DOHH2 (cell line): Measurements from ENCODE around the gene APOA4.

Experiments
- H3F3A ChIP-seq: fragments of 200-600 bp; sonication (generic), shearing (Covaris generic); 2 replicates; pipeline ENCODE4 v1.6.0; 2016; ENCODE audit warnings: antibody characterized with exemption, mild to moderate bottlenecking; ENCODE audit not compliant: control insufficient read depth, insufficient read depth
- H3K27ac ChIP-seq: fragments of 200-600 bp; sonication (generic); 2 replicates; pipeline ENCODE4 v1.5.1; 2014; ENCODE audit warnings: low read depth, mild to moderate bottlenecking, low read length, moderate library complexity
- H3K27me3 ChIP-seq: fragments of 200-600 bp; sonication (generic); 2 replicates; pipeline ENCODE4 v1.6.1; 2014; ENCODE audit warnings: mild to moderate bottlenecking, low read length, mixed read lengths; ENCODE audit not compliant: control insufficient read depth
- H3K36me3 ChIP-seq: fragments of 200-600 bp; sonication (generic); 2 replicates; pipeline ENCODE4 v1.6.1; 2014; ENCODE audit warnings: mild to moderate bottlenecking, low read length, moderate library complexity, mixed read lengths; ENCODE audit not compliant: control insufficient read depth
- H3K4me1 ChIP-seq: fragments of 200-600 bp; sonication (generic); 2 replicates; pipeline ENCODE4 v1.6.1; 2014; ENCODE audit warnings: mild to moderate bottlenecking, low read length, mixed read lengths; ENCODE audit not compliant: control insufficient read depth
- H3K4me2 ChIP-seq: fragments of 200-600 bp; sonication (generic); 2 replicates; pipeline ENCODE4 v1.6.0; 2014; ENCODE audit warnings: mild to moderate bottlenecking, low read length, moderate library complexity
- H3K4me3 ChIP-seq: fragments of 200-600 bp; sonication (generic); 2 replicates; pipeline ENCODE4 v1.5.1; 2014; ENCODE audit warnings: mild to moderate bottlenecking, low read length, mixed read lengths
- H3K79me2 ChIP-seq: fragments of 200-600 bp; sonication (generic); 2 replicates; pipeline ENCODE4 v1.6.1; 2014; ENCODE audit warnings: mild to moderate bottlenecking, low read length, mixed read lengths; ENCODE audit not compliant: control insufficient read depth
- H3K9me2 ChIP-seq: fragments of 200-600 bp; sonication (generic); replicated peaks from 2 replicates; pipeline ENCODE4 v1.6.1; 2014; ENCODE audit warnings: mild to moderate bottlenecking, low read length, mixed read lengths; ENCODE audit not compliant: control insufficient read depth
- H3K9me3 ChIP-seq: fragments of 200-600 bp; sonication (generic); 2 replicates; pipeline ENCODE4 v1.6.1; 2014; ENCODE audit warnings: antibody characterized with exemption, low read length, mixed read lengths; ENCODE audit not compliant: control insufficient read depth, insufficient read depth
- H4K20me1 ChIP-seq: fragments of 200-600 bp; sonication (generic); 2 replicates; pipeline ENCODE4 v1.6.0; 2014; ENCODE audit warnings: low read depth, mild to moderate bottlenecking, antibody characterized with exemption, low read length, moderate library complexity; ENCODE audit not compliant: control insufficient read depth, insufficient read depth
- CTCF ChIP-seq: fragments of 200-600 bp; sonication (generic); IDR thresholded peaks from one replicate; pipeline ENCODE4 v1.5.1; 2014; ENCODE audit warnings: antibody characterized with exemption, mild to moderate bottlenecking, low read depth, low read length; ENCODE audit not compliant: poor library complexity, severe bottlenecking
- EZH2phosphoT487 ChIP-seq: fragments of 200-600 bp; sonication (generic); IDR thresholded peaks from 2 replicates; pipeline ENCODE4 v1.6.1; 2017; ENCODE audit warnings: borderline replicate concordance, mild to moderate bottlenecking, antibody characterized with exemption, low read length, moderate library complexity, mixed read lengths

APOA4 gene

GRCh38 chr11:116821050-116821918, 1.8 kb downstream of the APOA4 start:
- Histone ChIP-seq H3K9me3 (no peaks in the 10 kb centered on the region), H3K36me3 (no peaks in the 10 kb centered on the region), H3F3A (no peaks in the 10 kb centered on the region), H3K27ac (no peak overlapping the region), H3K4me3 (no peak overlapping the region), H3K79me2 (no peaks in the 10 kb centered on the region), H3K9me2 (no peaks in the 10 kb centered on the region), H3K27me3 (no peaks in the 10 kb centered on the region; the same call in 1 of the 2 replicates), H4K20me1 (no peaks in the 10 kb centered on the region), H3K4me2 (no peak overlapping the region), H3K4me1 (no peaks in the 10 kb centered on the region)
- TF ChIP-seq EZH2phosphoT487 (no peak), CTCF (no peak)

GRCh38 chr11:116819049-116819448, 4.1 kb downstream of the APOA4 start:
- Histone ChIP-seq H3K9me2 (no peaks in the 10 kb centered on the region), H3K27ac (no peak overlapping the region), H3K4me2 (no peak overlapping the region), H3K4me1 (no peaks in the 10 kb centered on the region), H3K79me2 (no peaks in the 10 kb centered on the region), H4K20me1 (no peaks in the 10 kb centered on the region), H3F3A (no peaks in the 10 kb centered on the region), H3K27me3 (no peaks in the 10 kb centered on the region; the same call in 1 of the 2 replicates), H3K36me3 (no peaks in the 10 kb centered on the region), H3K9me3 (no peaks in the 10 kb centered on the region), H3K4me3 (no peak overlapping the region)
- TF ChIP-seq CTCF (no peak), EZH2phosphoT487 (no peak)

- Histone ChIP-seq H4K20me1 (no peaks in the 10 kb centered on the region), H3K79me2 (no peaks in the 10 kb centered on the region), H3K4me3 (no peak overlapping the region), H3K9me3 (no peaks in the 10 kb centered on the region), H3K27me3 (peaks cover 8% of the 10 kb centered on the region), H3F3A (no peaks in the 10 kb centered on the region), H3K27ac (no peak overlapping the region), H3K36me3 (no peaks in the 10 kb centered on the region), H3K9me2 (no peaks in the 10 kb centered on the region), H3K4me1 (no peaks in the 10 kb centered on the region), H3K4me2 (no peak overlapping the region)
- TF ChIP-seq EZH2phosphoT487 (no peak), CTCF (no peak)
Measured at GRCh38 chr11:116814502-116814901, 8.6 kb downstream of the APOA4 start.
